Neural progenitor cell (in vitro differentiated cells): ENCODE results near the gene MFAP4.

Experiments used
- EZH2 ChIP-seq: fragments of 200-600 bp; sonication (generic); IDR thresholded peaks from 2 replicates; pipeline ENCODE4 v1.6.1; 2017; ENCODE audit warnings: antibody characterized with exemption, mild to moderate bottlenecking, moderate library complexity
- TF ChIP-seq, protein P1 (sequence below): fragments of 200-600 bp; sonication (generic); IDR thresholded peaks from 2 replicates; pipeline ENCODE4 v1.5.1; 2017; ENCODE audit warnings: antibody characterized with exemption, mild to moderate bottlenecking

DNA sequence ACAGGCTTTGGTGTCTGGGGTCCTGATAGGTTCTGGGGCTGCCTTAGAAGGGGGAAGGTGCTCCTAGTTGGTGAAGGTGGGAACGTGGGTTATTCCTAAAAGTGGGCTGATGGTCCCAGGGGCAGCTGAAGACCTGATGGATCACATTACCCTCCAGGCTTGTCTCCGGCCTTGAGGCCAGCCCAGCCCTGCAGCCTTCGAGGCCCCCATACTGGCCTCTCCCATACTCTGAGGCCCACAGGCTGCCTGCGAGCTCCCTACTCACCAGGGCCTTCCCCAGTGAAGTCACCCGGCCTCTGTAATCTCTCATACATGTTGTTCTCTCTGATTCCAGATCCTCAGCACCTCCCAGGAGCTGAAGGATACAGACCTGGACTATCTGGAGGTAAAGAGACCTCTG is 26.8 kb upstream of the MFAP4 start:
- TF ChIP-seq EZH2, result no peak
- TF ChIP-seq, protein P1, sequence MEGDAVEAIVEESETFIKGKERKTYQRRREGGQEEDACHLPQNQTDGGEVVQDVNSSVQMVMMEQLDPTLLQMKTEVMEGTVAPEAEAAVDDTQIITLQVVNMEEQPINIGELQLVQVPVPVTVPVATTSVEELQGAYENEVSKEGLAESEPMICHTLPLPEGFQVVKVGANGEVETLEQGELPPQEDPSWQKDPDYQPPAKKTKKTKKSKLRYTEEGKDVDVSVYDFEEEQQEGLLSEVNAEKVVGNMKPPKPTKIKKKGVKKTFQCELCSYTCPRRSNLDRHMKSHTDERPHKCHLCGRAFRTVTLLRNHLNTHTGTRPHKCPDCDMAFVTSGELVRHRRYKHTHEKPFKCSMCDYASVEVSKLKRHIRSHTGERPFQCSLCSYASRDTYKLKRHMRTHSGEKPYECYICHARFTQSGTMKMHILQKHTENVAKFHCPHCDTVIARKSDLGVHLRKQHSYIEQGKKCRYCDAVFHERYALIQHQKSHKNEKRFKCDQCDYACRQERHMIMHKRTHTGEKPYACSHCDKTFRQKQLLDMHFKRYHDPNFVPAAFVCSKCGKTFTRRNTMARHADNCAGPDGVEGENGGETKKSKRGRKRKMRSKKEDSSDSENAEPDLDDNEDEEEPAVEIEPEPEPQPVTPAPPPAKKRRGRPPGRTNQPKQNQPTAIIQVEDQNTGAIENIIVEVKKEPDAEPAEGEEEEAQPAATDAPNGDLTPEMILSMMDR, result no peak
